K562 (cell line): Measurements from ENCODE around the gene ADAM33. TPM values are rescaled to one million over a fixed set of nuclear protein-coding genes. Genes with fewer than 3 reads are reported as not detected.

Source experiments
- CTBP1 ChIP-seq: fragments of 450-650 bp; IDR thresholded peaks from 2 replicates; pipeline ENCODE4 v1.6.1; 2016; ENCODE audit warnings: borderline replicate concordance
- CTCF ChIP-seq, 3 experiments: IDR thresholded peaks in 2 of 3; conservative IDR thresholded peaks in 1 of 3; 2 replicates each; pipeline ENCODE4 v1.5.1; 2011 to 2012; ENCODE audit warnings: low read length in 3 of 3, mild to moderate bottlenecking in 3 of 3, control low read depth in 2 of 3, improper control_type of control experiment in 1 of 3, inconsistent platforms in 1 of 3, low read depth in 1 of 3, mixed read lengths in 1 of 3, moderate library complexity in 1 of 3; ENCODE audit not compliant: insufficient read depth in 2 of 3
- DNMT1 ChIP-seq: fragments of 450-650 bp; IDR thresholded peaks from 2 replicates; pipeline ENCODE4 v1.6.1; 2016; ENCODE audit warnings: antibody characterized with exemption, mild to moderate bottlenecking
- JUND ChIP-seq, 2 experiments: IDR thresholded peaks; 2 replicates in 1 of 2; 3 replicates in 1 of 2; pipeline ENCODE4 v1.6.1; 2011; ENCODE audit warnings: borderline replicate concordance in 2 of 2, low read depth in 2 of 2, low read length in 2 of 2, improper control_type of control experiment in 1 of 2, missing biosample characterization in 1 of 2, missing genetic modification characterization in 1 of 2, missing genetic modification reagents in 1 of 2
- NR1H2 ChIP-seq: sonication (generic); formaldehyde crosslinking; IDR thresholded peaks from 2 replicates; pipeline ENCODE4 v1.4.0; 2020; ENCODE audit warnings: mild to moderate bottlenecking, missing genetic modification reagents
- PREB ChIP-seq: sonication (generic); formaldehyde crosslinking; IDR thresholded peaks from 2 replicates; pipeline ENCODE4 v1.8.1; 2023; ENCODE audit warnings: mild to moderate bottlenecking, missing genetic modification reagents
- RBM39 ChIP-seq: fragments of 200-400 bp; formaldehyde crosslinking; optimal IDR thresholded peaks from 2 replicates; pipeline ENCODE3; 2018; ENCODE audit warnings: low read depth, low read length
- REST ChIP-seq, 2 experiments: fragments of 450-650 bp; formaldehyde crosslinking in 1 of 2; IDR thresholded peaks; 2 replicates each; pipeline versions ENCODE4 v1.4.0 to v1.6.1; 2014 to 2020; ENCODE audit warnings: mild to moderate bottlenecking in 2 of 2, borderline replicate concordance in 1 of 2, low read depth in 1 of 2
- TCF7L2 ChIP-seq: fragments of 150-350 bp; IDR thresholded peaks from 2 replicates; pipeline ENCODE4 v1.6.1; 2016; ENCODE audit warnings: low read depth, mild to moderate bottlenecking, low read length, moderate library complexity
- TRIM24 ChIP-seq, 2 experiments: fragments of 450-650 bp; IDR thresholded peaks; 2 replicates each; pipeline ENCODE4 v1.6.1; 2016
- ZC3H11A ChIP-seq: IDR thresholded peaks from 2 replicates; pipeline ENCODE4 v1.6.1; 2012; ENCODE audit warnings: low read depth, low read length, improper control_type of control experiment
- polyA plus RNA-seq, 8 experiments: library from polyadenylated mRNA; depleted of rRNA in 4 of 8; stranded (reverse) in 5 of 8; unstranded in 3 of 8; fragments of >200 nt; fragmentation: Nextera tagmentation in 2 of 8; fragmentation: Illumina TruSeq in 1 of 8; extraction: Ambion mirVana in 2 of 8; extraction: Trizol in 1 of 8; gene quantifications; 2 replicates each; pipeline versions ENCODE4 v1.2.1 to v1.2.3, GENCODE V29; 2011 to 2014; ENCODE audit warnings: inconsistent platforms in 1 of 8, missing spikeins in 1 of 8
- total RNA-seq, 7 experiments: library from RNA; depleted of rRNA in 6 of 7; stranded (reverse); fragments of >200 nt in 6 of 7; fragmentation: Illumina TruSeq in 2 of 7; extraction: Trizol in 2 of 7; gene quantifications; 2 replicates each; pipeline versions ENCODE4 v1.2.1 to v1.2.3, GENCODE V29; 2011 to 2021; ENCODE audit warnings: low replicate concordance in 1 of 7
- TF ChIP-seq, protein P1 (sequence below): fragments of 450-650 bp; IDR thresholded peaks from 2 replicates; pipeline ENCODE4 v1.6.1; 2016
- TF ChIP-seq, protein P2 (sequence below): fragments of 450-650 bp; conservative IDR thresholded peaks from 2 replicates; pipeline ENCODE4 v1.6.1; 2016; ENCODE audit warnings: missing genetic modification characterization, low read depth, mild to moderate bottlenecking, missing compliant biosample characterization, moderate library complexity

ADAM33 gene
- total and polyA plus RNA-seq, 9 of the 15 experiments (the other 6 are each of a cell fraction or from before 2014, with no cell fraction given) = not detected

DNA sequence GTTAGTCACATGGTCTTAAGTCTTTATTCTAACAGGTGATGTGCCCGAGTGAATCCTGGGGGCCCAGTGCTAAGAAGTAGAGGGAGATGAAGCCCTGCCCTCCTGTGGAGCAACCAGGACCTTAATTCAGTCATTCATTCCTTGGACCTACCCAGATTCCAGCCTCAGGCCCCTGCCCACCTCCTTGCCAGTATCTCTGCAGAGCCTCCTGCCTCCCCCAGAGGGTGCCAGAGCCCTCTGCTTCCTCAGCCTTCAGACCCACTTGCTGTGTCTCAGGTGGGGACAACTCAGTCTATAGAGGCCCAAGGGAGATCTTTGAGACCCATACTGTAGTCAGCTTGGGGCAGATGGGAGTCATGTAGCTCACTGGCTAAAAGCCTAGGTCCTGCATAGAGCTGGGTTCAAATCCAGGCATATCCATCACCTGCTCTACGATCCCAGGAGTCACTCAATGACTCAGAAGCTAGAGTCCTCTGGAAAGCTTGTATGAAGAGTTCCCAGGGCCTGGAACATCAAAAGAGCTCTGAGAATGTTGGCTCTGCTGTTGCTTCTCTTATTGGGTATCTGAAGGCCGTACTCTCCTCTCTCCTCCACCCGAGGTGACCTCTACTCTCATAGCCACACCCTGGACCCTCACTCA lies 34.5 kb upstream of the ADAM33 start (continued):
- peak; percentile 74; the same call in 1 of the 2 replicates for TF ChIP-seq REST (IDR thresholded peaks at IDR 0.05; ENCODE audit: borderline replicate concordance)
- no peak for TF ChIP-seq REST (CRISPR knock-in tag; IDR thresholded peaks at IDR 0.05; ENCODE audit: low read depth)
- no peak for TF ChIP-seq NR1H2 (CRISPR knock-in tag)
- peak; percentile 27; the same call in 1 of the 2 replicates for TF ChIP-seq CTBP1
- TF ChIP-seq CTCF (IDR thresholded peaks at IDR 0.05 in 2 of 3, conservative IDR thresholded peaks at IDR 0.05 in 1 of 3; ENCODE audit: insufficient read depth in 2 of 3, low read depth in 1 of 3, low read length in 3 of 3) = peak; percentile 78 to 83 (median 80)
- no peak for TF ChIP-seq RBM39
- TF ChIP-seq, protein P1, sequence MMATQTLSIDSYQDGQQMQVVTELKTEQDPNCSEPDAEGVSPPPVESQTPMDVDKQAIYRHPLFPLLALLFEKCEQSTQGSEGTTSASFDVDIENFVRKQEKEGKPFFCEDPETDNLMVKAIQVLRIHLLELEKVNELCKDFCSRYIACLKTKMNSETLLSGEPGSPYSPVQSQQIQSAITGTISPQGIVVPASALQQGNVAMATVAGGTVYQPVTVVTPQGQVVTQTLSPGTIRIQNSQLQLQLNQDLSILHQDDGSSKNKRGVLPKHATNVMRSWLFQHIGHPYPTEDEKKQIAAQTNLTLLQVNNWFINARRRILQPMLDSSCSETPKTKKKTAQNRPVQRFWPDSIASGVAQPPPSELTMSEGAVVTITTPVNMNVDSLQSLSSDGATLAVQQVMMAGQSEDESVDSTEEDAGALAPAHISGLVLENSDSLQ = no peak
- TF ChIP-seq TRIM24 (IDR thresholded peaks at IDR 0.05) = no peak
- TF ChIP-seq PREB (CRISPR knock-in tag) = no peak
- no peak for TF ChIP-seq ZC3H11A
- no peak for TF ChIP-seq JUND (IDR thresholded peaks at IDR 0.05; ENCODE audit: borderline replicate concordance, low read depth, low read length)
- no peak for TF ChIP-seq JUND (tag; IDR thresholded peaks at IDR 0.05; ENCODE audit: borderline replicate concordance, low read depth, low read length)
- TF ChIP-seq TCF7L2 = no peak
- TF ChIP-seq, protein P2, sequence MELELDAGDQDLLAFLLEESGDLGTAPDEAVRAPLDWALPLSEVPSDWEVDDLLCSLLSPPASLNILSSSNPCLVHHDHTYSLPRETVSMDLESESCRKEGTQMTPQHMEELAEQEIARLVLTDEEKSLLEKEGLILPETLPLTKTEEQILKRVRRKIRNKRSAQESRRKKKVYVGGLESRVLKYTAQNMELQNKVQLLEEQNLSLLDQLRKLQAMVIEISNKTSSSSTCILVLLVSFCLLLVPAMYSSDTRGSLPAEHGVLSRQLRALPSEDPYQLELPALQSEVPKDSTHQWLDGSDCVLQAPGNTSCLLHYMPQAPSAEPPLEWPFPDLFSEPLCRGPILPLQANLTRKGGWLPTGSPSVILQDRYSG (tag) = no peak
- TF ChIP-seq DNMT1 = no peak
